Endodermal cell (in vitro differentiated cells): ENCODE results near the gene C2orf92. TPM values are rescaled to one million over a fixed set of nuclear protein-coding genes. Genes with fewer than 3 reads are reported as not detected.

Experiments used
- DNase-seq: peaks from one replicate; pipeline ENCODE4 v3.0.0-alpha.2; 2017
- H3K27ac ChIP-seq: 2 replicates; pipeline ENCODE4 v1.5.1; 2013; ENCODE audit warnings: mild to moderate bottlenecking, low read depth, low read length, moderate library complexity
- H3K27me3 ChIP-seq: 2 replicates; pipeline ENCODE4 v1.6.1; 2013; ENCODE audit warnings: mild to moderate bottlenecking, low read length, moderate library complexity; ENCODE audit not compliant: insufficient read depth, control insufficient read depth, poor library complexity, severe bottlenecking
- H3K36me3 ChIP-seq: 2 replicates; pipeline ENCODE4 v1.7.0; 2013; ENCODE audit warnings: mild to moderate bottlenecking, low read length, moderate library complexity; ENCODE audit not compliant: control insufficient read depth, insufficient read depth
- H3K4me1 ChIP-seq: one replicate; pipeline ENCODE4 v1.7.0; 2013; ENCODE audit warnings: low read length; ENCODE audit not compliant: control insufficient read depth, insufficient read depth
- H3K4me3 ChIP-seq: 2 replicates; pipeline ENCODE4 v1.5.1; 2013; ENCODE audit warnings: mild to moderate bottlenecking, low read length, moderate library complexity
- H3K9ac ChIP-seq: 2 replicates; pipeline ENCODE4 v1.6.1; 2013; ENCODE audit warnings: mild to moderate bottlenecking, low read length, moderate library complexity; ENCODE audit not compliant: poor library complexity, severe bottlenecking; ENCODE audit errors: extremely low read depth
- H3K9me3 ChIP-seq: 2 replicates; pipeline ENCODE4 v1.6.1; 2013; ENCODE audit warnings: mild to moderate bottlenecking, low read length, moderate library complexity; ENCODE audit not compliant: control insufficient read depth
- H3K27ac Mint-ChIP-seq: 2 replicates; pipeline ENCODE4 v1.8.0; 2020; ENCODE audit warnings: mixed read lengths
- H3K27me3 Mint-ChIP-seq: 2 replicates; pipeline ENCODE4 v1.8.0; 2021; ENCODE audit warnings: mild to moderate bottlenecking, mixed read lengths; ENCODE audit not compliant: insufficient read depth
- H3K36me3 Mint-ChIP-seq: 2 replicates; pipeline ENCODE4 v1.8.0; 2020; ENCODE audit warnings: low read depth, mixed read lengths
- H3K4me1 Mint-ChIP-seq: 2 replicates; pipeline ENCODE4 v1.8.0; 2020; ENCODE audit warnings: mixed read lengths
- H3K4me3 Mint-ChIP-seq: 2 replicates; pipeline ENCODE4 v1.8.0; 2020; ENCODE audit warnings: mild to moderate bottlenecking, moderate library complexity, mixed read lengths
- H3K9me3 Mint-ChIP-seq: 2 replicates; pipeline ENCODE4 v1.8.0; 2020; ENCODE audit warnings: mild to moderate bottlenecking, mixed read lengths
- CTCF ChIP-seq: fragments of 200-600 bp; sonication (generic); conservative IDR thresholded peaks from 2 replicates; pipeline ENCODE4 v1.5.0; 2021; ENCODE audit warnings: antibody characterized with exemption, mild to moderate bottlenecking
- WGBS, 2 experiments: methylation state at CpG; one replicate each; pipeline versions ENCODE4 v1.1.5 to v1.1.7; 2013; ENCODE audit warnings: missing lambda C conversion rate in 2 of 2, mixed read lengths in 1 of 2; ENCODE audit not compliant: insufficient coverage in 1 of 2, insufficient read length in 1 of 2; 5-methylcytosine and 5-hydroxymethylcytosine counted together
- total RNA-seq, 2 donors: library from RNA; stranded (reverse); fragmentation: NEBNext Ultra II Directional in 1 of 2; extraction: Animal tissue kit (Norgen Biotek cat#: 25700) in 1 of 2; gene quantifications; 2 replicates in 1 of 2; 3 replicates in 1 of 2; pipeline ENCODE4 v1.2.1, GENCODE V29; 2021

C2orf92 gene
- total RNA-seq, 2 donors from 2014 or later: 12.5 to 17.4 TPM

GRCh38 chr2:97656129-97656755 lies 13.3 kb upstream of the C2orf92 start:
- DNase-seq: no peak
- Mint-ChIP-seq H3K4me3 (no peak overlapping the region), H3K36me3 (peaks cover 67% of the 10 kb centered on the region), H3K27me3 (no peaks in the 10 kb centered on the region), H3K4me1 (peaks cover under 1% of the 10 kb centered on the region), H3K9me3 (peaks cover 27% of the 10 kb centered on the region), H3K27ac (no peak overlapping the region)
- no peaks in the 10 kb centered on the region for H3K4me1 ChIP-seq
- H3K36me3 ChIP-seq: peaks cover 39% of the 10 kb centered on the region
- WGBS, 2 experiments: 97 to 100% methylated on average over 2 to 7 of the region's 7 CpGs
- no peak overlapping the region for H3K9ac ChIP-seq
- no peak for TF ChIP-seq CTCF
- H3K9me3 ChIP-seq: peaks cover 9% of the 10 kb centered on the region
- no peaks in the 10 kb centered on the region for H3K27me3 ChIP-seq
- H3K27ac ChIP-seq: no peak overlapping the region
- H3K4me3 ChIP-seq: no peak overlapping the region

- DNase-seq: no peak
These were observed 12.5 kb upstream of the C2orf92 start for GRCh38 chr2:97656905-97657587.

More at GRCh38 chr2:97656905-97657587, 12.5 kb upstream of the C2orf92 start:
- Mint-ChIP-seq H3K4me1 (peaks cover 8% of the 10 kb centered on the region), H3K4me3 (no peak overlapping the region), H3K27ac (no peak overlapping the region), H3K36me3 (peaks cover 70% of the 10 kb centered on the region), H3K9me3 (peaks cover 27% of the 10 kb centered on the region), H3K27me3 (no peaks in the 10 kb centered on the region)
- Histone ChIP-seq H3K4me3 (no peak overlapping the region), H3K4me1 (peaks cover 7% of the 10 kb centered on the region), H3K9ac (no peak overlapping the region), H3K36me3 (peaks cover 39% of the 10 kb centered on the region), H3K27me3 (no peaks in the 10 kb centered on the region), H3K9me3 (peaks cover 9% of the 10 kb centered on the region), H3K27ac (no peak overlapping the region)
- WGBS, 2 experiments: 85 to 91% methylated on average over 8 to 15 of the region's 15 CpGs
- no peak for TF ChIP-seq CTCF
